Omental fat pad (tissue), 4 donors: Measurements from ENCODE around the gene LRPPRC. TPM values are rescaled to one million over a fixed set of nuclear protein-coding genes. Genes with fewer than 3 reads are reported as not detected.

ENCODE experiments used
- ATAC-seq: fragments of 150-250 bp; one replicate; pipeline ENCODE4 v1.9.1; 2016; ENCODE audit warnings: mild to moderate bottlenecking, moderate library complexity; ENCODE audit not compliant: low FRiP score
- DNase-seq: peaks from one replicate; pipeline ENCODE4 v3.0.0-alpha.2; 2019; ENCODE audit warnings: low spot score
- total RNA-seq, 4 donors: library from RNA; depleted of rRNA; stranded (reverse); fragments of >200 nt; gene quantifications; one replicate each; pipeline ENCODE4 v1.1.0, GENCODE V29; 2016
- TF ChIP-seq, protein P1 (sequence below), 3 donors: fragments of 450-650 bp; IDR thresholded peaks; one replicate each; pipeline ENCODE4 v1.5.1; 2016 to 2017; ENCODE audit warnings: antibody characterized with exemption in 3 of 3, mild to moderate bottlenecking in 3 of 3, moderate library complexity in 2 of 3

Gene LRPPRC
- total RNA-seq, 4 donors from 2014 or later = 47.5 to 87.4 (median 56.3) TPM

GRCh38 chr2:43852196-43852730, 143.5 kb downstream of the LRPPRC start:
- no peak for DNase-seq
- TF ChIP-seq, protein P1, sequence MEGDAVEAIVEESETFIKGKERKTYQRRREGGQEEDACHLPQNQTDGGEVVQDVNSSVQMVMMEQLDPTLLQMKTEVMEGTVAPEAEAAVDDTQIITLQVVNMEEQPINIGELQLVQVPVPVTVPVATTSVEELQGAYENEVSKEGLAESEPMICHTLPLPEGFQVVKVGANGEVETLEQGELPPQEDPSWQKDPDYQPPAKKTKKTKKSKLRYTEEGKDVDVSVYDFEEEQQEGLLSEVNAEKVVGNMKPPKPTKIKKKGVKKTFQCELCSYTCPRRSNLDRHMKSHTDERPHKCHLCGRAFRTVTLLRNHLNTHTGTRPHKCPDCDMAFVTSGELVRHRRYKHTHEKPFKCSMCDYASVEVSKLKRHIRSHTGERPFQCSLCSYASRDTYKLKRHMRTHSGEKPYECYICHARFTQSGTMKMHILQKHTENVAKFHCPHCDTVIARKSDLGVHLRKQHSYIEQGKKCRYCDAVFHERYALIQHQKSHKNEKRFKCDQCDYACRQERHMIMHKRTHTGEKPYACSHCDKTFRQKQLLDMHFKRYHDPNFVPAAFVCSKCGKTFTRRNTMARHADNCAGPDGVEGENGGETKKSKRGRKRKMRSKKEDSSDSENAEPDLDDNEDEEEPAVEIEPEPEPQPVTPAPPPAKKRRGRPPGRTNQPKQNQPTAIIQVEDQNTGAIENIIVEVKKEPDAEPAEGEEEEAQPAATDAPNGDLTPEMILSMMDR (IDR thresholded peaks at IDR 0.05) = no peak
- no peak for ATAC-seq

- TF ChIP-seq, protein P1 (IDR thresholded peaks at IDR 0.05) = no peak
- ATAC-seq (no peak), DNase-seq (no peak)
Measured at GRCh38 chr2:43851011-43851980, 144.5 kb downstream of the LRPPRC start.

GRCh38 chr2:43848214-43848613, 147.6 kb downstream of the LRPPRC start:
- TF ChIP-seq, protein P1 (IDR thresholded peaks at IDR 0.05) = no peak
- ATAC-seq (no peak), DNase-seq (no peak)

- ATAC-seq = no peak
- TF ChIP-seq, protein P1 (IDR thresholded peaks at IDR 0.05) = no peak
- DNase-seq = no peak
Measured at GRCh38 chr2:43846140-43846793, 149.5 kb downstream of the LRPPRC start.

GRCh38 chr2:43845181-43845580, 150.6 kb downstream of the LRPPRC start:
- DNase-seq = no peak
- ATAC-seq = no peak
- TF ChIP-seq, protein P1 (IDR thresholded peaks at IDR 0.05) = no peak

GRCh38 chr2:43842866-43843226, 152.9 kb downstream of the LRPPRC start:
- ATAC-seq = no peak
- TF ChIP-seq, protein P1 (IDR thresholded peaks at IDR 0.05) = no peak
- DNase-seq = no peak
